ENCODE measurements around the gene NOVA1. TPM values are rescaled to one million over a fixed set of nuclear protein-coding genes. Genes with fewer than 3 reads are reported as not detected.

The NOVA1 gene
- total RNA-seq, 1 experiment from 2014 or later: not detected

GRCh38 chr14:26593357-26593756, 4.5 kb downstream of the NOVA1 start:
- DNase-seq (ENCODE audit: low read depth): no peak

DNA sequence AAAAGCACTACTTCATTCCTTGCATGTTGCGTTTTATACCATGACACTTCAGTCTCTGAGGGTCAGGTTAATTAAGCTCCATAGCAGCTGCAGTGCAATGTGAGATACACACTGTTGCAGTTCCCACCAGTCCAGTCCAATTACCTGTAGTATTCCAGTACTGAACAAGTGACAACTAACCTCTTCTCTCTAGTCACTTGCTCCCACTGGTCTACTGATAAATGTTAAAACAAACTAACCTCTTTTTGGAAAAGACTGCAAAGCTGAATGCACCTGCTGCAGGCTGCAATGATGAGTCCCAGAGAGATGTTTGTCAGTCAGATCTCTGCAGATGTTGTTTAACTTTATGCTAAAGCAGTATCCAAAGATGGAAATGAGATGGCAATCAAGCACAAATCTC, 7.9 kb downstream of the NOVA1 start:
- DNase-seq (ENCODE audit: low read depth): no peak

GRCh38 chr14:26577711-26578110, 20.1 kb downstream of the NOVA1 start:
- DNase-seq (ENCODE audit: low read depth): no peak

- no peak for DNase-seq (ENCODE audit: low read depth)
These were observed 43.6 kb downstream of the NOVA1 start for GRCh38 chr14:26554069-26554772.

DNA sequence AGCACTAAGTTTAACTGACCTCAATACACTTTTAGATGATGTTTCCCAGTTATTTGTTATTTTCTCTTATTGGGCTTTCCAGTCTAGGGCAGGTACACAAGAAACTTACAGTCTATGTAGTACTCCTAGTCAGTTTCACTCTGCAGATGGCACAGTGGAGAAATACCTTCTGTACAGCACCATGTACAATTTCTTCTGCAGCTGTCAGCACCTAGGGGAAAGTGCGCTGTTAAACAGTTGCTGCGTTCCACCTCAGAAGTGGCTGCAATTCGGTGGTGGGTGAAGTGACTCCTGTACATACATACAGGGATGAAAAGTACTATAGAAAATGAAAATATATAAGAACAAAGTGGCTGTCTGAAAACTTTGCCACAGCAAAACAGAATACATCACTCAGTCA, 48.3 kb downstream of the NOVA1 start:
- DNase-seq (ENCODE audit: low read depth): no peak

DNA sequence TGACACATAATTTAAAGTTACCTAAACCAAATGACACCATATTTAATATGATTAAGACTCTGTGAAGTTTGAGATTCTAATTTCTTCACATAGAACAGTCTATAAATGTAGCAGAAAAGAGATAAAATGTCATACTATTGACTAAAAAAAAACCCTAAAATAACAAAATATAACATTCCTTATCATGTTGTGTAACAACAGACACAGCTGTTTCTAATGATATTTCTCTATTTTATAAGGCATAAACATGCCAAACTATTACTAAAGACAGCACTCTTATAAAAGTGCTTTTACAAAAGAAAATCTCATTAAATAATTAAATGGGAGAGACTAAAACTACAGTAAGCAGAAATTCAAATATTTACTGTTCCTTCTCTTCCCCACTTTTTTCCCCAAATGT, 49.4 kb downstream of the NOVA1 start:
- DNase-seq (ENCODE audit: low read depth): no peak

- DNase-seq (ENCODE audit: low read depth): no peak
These were observed 59.7 kb downstream of the NOVA1 start for GRCh38 chr14:26538176-26538575.

- DNase-seq (ENCODE audit: low read depth): peak; percentile 1
These were observed 65.9 kb downstream of the NOVA1 start for GRCh38 chr14:26531894-26532293.

DNA sequence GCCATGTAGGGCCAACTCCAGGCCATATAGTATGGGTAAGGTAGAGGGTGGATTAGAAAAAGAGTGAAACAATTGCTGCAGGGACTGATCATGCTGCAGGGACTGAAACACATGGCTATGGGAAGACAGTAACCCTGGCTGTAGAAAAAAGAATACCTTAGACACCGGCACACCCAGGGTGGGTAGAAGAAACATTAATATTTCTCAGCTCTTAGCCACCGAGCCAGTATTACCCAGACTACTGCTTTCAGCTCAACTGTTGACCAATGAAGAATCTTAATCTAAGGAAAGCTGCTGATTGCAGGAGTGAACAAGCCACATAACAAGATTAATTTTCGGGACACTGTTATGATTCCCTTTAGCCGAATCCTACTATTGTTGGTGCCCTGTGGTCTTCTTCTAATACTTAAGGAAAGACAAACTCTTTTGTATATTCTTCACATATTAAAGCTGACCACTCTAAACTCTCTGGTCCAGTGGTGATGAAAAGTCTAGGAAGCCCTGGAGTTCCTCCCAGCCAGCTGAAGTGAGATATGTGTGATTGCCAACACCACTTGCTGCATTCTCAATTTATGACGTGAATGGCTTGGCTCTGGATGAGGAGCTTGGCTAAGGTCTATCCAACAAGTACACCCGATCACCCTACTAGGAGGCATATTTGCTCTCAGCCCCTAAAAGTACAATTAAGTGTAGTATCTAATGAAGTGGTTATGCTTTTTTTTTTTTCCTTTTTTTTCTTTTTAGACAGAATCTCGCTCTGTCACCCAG, 69.2 kb downstream of the NOVA1 start:
- no peak for DNase-seq (ENCODE audit: low read depth)

DNA sequence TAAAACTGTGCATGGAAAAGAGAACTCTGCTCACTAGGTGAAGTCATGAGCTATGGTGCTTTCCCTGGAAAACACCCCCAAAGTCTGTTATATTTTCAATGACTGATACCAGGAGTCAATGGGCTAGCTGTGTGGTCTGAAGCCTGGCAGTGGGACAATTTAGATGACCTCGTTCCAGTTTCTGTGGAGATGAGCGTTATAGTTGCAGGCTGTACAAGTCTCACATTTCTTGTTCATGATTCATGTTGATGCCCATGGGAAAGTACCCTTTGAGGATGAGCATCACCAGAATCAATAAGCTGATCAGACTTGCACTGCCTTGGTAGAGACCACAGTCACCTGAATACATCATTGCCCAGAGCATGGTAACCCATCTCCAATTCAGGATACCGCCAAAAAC, 70.7 kb downstream of the NOVA1 start:
- DNase-seq (ENCODE audit: low read depth): no peak

DNA sequence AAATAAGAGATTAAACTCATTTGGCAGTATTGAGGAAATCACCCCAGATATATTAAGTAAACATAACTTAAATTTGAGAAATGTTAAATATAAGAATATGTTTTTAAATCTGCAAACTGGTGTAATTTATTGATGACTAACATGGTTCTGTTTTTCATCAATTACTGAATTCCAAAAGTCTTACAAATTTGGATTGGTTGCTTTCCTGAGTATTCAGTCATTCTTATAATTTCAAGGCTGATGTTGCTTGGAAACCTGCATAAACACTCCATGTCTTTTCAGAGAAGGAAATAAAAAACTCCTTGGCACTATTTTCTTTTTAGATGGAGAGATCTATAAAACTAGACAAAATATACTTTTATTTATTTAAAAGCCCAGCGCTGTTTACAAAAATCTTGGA, 71.7 kb downstream of the NOVA1 start:
- no peak for DNase-seq (ENCODE audit: low read depth)

DNA sequence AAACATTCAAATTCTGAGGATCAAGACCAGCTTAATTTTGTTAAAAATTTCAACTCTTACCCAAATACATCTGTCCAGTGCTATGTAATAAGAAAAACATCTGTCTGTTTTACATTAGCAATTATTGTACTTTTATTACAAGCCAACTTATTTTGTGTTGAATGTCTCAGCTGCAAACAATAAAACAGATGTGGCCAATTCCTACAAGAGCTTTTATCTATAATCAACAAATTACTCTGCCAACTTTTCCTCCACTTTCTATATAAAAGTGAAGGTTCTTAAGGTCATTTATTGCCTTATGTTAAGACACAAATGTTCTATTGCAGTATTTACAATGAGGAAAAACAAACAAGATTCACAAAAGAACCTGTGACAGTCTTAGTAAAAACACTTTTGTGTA, 72.7 kb downstream of the NOVA1 start:
- DNase-seq (ENCODE audit: low read depth): no peak

DNA sequence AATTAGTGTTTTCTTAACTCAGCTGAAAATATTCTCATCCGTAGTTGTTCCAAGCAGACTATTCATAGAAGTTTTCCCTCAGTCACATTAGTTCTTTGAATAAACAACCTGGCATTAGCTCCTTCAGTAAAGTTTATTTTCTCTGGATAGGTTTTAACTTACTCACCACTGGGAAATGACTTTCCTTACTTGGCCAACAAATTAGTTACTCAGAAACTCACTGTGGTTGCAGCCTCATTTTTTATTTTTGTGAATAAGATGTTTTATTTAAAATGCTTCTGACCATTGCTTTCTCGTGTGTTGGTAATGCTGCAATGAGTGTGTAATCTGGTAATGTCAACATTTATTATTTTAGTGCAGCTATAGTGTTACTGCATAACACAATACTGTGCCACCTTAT, 74.9 kb downstream of the NOVA1 start:
- no peak for DNase-seq (ENCODE audit: low read depth)

DNA sequence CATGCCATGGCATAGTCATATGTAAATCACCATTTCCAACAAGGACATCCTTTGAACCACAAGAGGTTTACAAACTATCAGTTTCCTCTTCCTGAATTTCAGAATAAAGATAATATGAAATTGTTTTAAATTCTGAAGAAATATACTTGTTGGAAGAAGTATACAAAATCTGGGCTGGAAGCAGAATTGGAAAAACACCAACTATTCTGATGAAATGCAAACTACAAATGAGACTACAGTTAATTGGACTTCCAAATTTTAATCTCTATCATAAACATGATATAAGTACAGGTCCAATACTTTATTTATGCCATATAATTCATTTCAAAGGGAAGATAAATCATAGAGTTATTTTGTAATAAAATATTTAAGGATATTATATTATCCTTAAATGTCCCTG, 80.1 kb downstream of the NOVA1 start:
- no peak for DNase-seq (ENCODE audit: low read depth)

- no peak for DNase-seq (ENCODE audit: low read depth)
These were observed 97.8 kb downstream of the NOVA1 start for GRCh38 chr14:26500028-26500427.

- no peak for DNase-seq (ENCODE audit: low read depth)
These were observed 98.3 kb downstream of the NOVA1 start for GRCh38 chr14:26499546-26499945.

DNA sequence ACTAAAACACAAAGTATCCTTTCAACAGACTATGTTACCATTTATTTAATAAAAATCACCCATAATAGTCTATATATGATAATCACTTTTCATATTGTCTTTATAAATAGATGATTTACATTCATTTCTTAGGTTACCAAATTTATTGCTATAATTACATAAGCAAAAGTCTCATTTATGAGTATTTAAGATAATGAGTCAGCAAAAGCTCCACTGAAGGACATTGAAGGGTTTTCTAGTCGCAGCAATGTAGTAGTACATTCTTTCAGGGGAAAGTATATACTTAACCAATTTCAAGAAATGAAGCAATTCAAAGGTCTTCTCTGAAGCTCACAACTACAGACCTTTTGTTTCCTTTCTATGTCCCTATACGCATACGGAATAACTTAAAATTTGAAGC, 110.9 kb downstream of the NOVA1 start:
- DNase-seq (ENCODE audit: low read depth): no peak

DNA sequence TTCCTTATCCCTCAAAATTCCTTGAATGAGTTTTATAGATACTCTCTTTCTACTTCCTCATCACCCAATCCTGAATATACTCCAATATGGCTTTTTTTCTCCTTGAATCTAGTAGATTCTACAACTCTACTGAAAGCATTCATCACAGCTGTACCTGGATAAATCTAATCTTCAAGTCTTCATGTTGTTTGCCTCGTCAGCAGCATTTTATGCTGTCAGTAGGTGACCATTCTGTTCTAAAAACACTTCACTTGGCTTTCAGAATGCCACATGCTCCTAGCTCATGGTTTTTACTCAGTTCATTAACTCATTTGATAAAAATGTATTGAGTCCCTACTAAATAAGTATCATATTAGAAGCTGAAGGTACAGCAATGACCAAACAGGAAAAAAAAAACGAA, 113.3 kb downstream of the NOVA1 start:
- no peak for DNase-seq (ENCODE audit: low read depth)

GRCh38 chr14:26478967-26479366, 118.9 kb downstream of the NOVA1 start:
- no peak for DNase-seq (ENCODE audit: low read depth)

DNA sequence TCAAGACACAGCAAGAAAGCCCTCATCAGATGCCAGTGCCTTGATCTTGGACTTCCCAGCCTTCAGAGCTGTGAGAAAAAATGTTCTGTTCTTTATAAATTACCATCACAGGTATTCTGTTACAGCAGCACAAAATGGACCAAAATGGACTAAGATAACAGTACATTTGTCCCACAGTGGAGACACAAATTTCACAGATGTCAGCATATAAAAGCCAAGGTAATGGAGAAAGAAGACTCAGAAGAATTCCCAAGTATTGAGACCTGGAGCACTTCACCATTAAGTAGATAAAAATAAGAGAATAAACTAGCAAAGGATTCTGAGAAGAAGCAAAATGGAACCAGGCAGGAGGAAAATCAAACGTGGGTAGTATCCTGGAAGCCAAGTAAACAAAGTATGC, 131.0 kb downstream of the NOVA1 start:
- DNase-seq (ENCODE audit: low read depth): no peak

- DNase-seq (ENCODE audit: low read depth): no peak
These were observed 134.7 kb downstream of the NOVA1 start for GRCh38 chr14:26463136-26463535.

- DNase-seq (ENCODE audit: low read depth): no peak
These were observed 143.7 kb downstream of the NOVA1 start for GRCh38 chr14:26454105-26454504.

GRCh38 chr14:26448181-26448855, 149.5 kb downstream of the NOVA1 start:
- DNase-seq (ENCODE audit: low read depth): no peak

Measured in RPMI7951 (cell line).